NCI-H82 (cell line): Measurements from ENCODE around the gene CCDC15.

Experiments used
- DNase-seq: peaks from one replicate; lab custom pipeline; 2025; lab: John Stamatoyannopoulos, UW

CCDC15 gene

DNA sequence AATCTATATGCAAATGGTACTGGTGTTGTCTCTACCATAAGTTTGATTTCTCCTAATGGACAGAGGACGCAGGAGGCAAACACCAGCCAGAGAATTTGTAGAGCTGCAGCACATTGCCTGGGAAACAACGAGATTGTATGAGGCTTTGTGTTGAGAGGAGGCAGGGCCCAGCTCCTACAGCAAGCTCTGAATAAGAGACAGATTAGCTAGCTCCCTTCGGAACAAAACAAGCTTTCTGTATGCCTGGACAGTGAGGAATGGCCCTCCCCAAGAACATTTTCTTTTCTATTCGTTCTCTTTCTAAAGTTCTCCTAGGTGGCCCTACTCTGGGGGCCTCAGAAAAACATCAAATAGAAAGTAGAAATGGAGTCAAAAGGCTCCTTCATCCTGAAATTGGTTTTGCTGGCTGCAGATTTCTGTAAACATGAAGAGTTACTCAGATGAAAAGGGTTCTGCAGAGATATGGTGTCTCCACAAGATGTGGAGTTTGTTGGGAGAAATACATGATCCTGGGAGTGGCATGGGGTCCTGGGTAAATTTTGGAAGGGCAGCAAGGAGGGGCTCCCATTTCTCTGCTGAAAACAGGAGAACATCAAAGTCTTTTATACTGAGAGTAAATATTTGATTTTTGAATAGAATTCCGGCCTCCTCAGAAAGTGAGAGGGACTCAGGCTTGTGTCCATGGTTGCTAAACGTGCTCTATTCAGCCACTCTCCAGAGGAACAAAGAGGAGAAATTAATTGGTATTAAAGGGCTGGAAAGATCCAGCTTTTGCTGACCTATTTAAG is 11.3 kb upstream of the CCDC15 start:
- DNase-seq = no peak

DNA sequence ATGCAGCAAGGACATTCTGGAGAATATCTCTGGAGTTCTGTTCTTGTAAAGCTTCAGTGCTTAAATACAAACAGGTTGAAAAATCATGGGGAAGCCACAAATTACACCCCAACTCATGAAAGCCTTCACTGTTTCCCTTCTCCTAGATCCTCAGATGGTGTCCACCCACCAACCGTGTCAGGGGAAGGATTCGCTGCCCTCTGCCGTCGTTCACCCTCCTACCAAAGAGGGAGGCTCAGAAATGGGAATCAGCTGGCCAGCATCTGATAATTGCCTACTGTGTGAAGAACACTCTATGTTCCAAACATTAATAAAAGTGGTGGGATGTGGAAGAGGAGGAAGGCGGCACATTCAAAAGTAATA is 10.8 kb upstream of the CCDC15 start:
- no peak for DNase-seq

DNA sequence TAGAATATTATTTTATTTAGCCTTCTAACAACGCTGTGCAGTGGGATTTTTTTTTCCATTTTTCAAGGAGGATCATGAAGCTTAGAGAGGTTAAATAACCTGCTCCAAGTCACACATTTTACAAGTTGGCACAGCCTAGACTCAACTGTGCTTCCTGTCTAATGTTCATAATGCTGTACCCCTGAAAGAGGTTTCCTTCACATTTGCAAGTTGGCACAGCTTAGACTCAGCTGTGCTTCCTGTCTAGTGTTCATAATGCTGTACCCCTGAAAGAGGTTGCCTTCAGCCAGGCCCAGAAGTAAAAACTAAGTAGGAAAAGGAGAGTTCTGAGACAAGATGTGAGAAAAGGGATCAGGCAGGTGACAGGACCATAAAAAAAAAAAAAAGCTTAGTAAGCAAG is 10.3 kb upstream of the CCDC15 start:
- DNase-seq = no peak

DNA sequence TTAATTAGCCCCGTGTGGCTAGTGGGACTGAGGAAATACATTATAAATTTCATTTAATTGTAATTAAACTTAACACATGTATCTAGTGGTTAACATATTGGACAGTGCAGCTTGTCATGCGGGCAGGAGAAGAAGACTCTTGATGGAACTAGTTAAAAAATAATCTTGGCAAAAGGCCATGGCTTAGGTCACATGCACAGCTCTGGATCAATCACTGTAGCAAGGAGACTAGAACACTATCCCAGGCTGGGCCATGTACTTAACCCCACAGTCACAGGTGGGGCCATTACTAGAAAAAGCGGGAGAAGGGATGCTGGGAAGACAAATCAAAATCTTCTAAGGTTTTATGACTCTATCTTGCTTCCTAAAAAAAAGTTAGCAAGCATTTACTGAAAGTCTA is 9.4 kb upstream of the CCDC15 start:
- DNase-seq = no peak

DNA sequence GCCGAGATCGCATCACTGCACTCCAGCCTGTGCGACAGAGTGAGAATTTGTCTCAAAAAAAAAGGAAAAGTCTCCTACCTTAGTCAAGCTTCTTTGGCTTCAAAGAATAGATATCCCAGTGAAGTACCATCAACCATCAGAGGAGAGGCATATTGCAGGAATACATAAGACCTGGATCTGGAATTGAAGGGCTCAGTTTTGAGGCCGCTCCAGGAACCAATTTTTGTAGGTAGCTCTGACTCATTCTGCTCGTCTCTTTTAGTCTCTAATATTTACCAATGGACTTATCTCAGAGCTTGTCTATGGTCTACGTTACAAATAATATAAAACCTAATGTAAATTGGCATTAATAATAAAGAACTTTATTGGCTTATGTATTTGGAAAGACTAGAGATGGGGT is 8.2 kb upstream of the CCDC15 start:
- no peak for DNase-seq

DNA sequence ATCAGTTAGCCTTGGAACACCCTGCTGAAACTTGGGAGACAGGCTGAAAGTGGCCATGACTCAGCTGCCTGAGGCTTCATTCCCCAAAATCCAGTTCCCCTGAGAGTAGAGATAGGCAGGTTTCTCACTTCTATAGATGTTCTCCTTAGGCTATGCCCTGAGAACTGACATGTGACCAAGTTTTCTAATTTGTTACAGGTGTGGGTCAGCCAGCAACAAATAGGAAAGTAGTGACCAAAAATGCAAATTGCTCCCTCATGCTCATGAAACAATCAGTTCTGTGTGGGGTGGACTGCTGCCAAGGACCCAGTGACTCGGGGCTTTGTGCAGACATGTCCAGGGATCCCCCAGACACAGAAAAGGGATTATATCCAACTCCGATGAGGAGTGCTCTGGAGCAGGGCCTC is 7.3 kb upstream of the CCDC15 start:
- no peak for DNase-seq

DNA sequence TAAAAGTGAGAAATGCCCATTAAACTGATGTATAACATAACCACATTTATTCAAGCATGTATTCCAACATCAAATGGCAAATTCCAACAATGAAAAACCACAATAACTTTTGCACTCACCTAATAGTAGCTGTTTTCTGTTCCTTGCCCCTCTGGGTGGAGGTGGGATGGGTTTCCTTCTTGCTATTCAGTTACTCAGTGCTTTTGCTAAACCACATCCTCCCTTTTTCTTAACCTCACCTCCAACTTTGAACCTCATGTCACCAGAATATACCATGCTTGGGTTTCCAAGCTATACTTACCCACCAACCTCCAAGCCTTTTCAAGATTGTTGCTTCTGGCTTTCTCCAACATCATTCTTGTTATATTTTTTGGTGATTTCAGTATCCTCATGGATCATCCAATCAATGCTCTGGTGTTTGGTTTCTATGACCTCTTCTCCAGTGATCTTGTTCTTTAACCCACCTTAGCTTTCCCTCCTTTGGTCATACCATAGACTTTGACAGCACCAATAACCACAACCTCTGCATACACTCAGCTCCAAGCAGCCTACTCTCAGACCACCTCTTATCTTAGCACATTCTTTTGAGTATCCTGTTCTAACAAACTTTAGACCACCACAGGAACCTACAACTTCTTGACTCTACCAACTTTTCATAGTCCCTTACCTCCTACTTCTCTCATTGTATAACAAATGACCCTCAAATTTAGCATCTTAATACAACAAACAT is 3.2 kb upstream of the CCDC15 start:
- no peak for DNase-seq

DNA sequence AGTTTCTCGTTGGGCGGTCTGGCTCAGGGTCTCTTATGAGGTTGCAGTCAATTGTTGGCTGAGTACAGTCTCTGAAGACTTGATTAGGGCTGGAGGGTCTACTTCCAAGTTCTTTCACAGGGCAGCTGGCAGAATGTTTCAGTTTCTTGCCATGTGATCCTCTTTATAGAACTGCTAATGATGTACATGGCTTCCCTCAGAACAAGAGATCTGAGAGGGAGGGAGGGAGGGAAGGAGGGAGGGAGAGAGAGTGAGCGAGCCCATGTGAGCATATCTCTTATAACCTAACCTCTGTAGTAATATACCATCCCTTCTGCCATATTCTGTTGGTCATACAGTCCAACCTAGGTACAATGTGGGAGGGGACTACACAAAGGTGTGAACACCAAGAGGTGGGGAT is 2.7 kb upstream of the CCDC15 start:
- no peak for DNase-seq

DNA sequence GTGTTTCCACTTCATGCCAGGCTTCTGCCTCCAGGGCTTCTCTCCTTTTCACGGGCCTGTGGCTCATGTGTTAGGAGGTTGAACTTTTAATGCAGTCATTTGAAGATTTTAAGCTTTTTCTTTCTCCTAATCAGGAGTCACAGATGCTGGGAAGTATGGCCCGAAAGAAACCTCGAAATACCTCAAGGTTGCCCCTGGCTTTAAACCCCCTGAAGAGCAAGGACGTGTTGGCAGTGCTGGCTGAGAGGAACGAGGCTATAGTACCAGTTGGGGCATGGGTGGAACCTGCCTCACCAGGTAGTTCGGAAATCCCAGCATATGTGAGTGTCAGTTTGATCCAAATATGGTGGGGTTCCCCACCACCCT is 571 bp downstream of the CCDC15 start:
- DNase-seq = no peak

DNA sequence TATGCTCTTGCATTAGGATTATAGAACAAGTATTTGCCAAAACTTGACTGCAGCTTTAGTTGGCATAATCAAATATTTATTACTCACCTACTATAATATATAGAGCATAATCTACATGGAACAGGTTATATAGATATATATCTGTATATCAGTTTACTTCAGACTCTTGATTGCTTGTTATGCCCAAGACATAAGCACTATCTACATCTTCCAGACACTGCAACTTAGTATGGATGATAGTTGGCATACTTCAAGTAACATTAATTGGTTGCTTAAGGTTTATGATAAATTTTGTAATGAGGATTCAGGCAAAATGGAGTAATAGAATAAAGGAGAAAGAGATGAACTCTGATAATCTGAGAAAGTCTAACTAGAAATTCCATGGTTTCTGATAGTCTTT is 1.0 kb downstream of the CCDC15 start:
- no peak for DNase-seq

DNA sequence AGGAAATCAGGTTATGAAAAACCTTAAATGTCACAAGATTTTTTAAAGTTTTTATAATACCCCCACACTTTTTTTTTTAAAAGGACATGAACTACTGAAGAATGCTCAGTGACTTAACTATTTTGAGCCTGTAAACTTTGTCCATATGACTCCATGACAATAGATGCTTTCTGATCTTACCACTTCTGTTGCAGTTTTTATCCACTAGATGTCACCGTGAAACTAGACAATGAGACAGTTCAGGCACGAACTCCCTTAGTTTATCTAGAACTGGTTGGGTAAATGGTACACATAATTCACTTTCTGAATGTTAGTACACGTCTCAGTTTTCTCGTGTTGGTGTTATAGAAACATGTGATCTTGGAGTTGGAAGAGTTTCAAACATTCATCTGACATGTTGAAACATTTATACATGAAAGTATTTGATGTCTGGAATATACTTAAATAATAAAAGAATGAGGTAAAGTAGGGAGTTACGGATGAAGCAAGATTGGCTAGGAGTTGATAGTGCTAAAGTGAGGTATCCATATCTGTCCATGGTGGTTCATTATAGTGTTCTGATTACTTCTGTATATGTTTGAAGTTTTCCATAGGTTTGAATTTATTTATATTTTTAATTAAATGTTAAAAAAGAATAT is 8.1 kb downstream of the CCDC15 start:
- DNase-seq = peak; percentile 76

DNA sequence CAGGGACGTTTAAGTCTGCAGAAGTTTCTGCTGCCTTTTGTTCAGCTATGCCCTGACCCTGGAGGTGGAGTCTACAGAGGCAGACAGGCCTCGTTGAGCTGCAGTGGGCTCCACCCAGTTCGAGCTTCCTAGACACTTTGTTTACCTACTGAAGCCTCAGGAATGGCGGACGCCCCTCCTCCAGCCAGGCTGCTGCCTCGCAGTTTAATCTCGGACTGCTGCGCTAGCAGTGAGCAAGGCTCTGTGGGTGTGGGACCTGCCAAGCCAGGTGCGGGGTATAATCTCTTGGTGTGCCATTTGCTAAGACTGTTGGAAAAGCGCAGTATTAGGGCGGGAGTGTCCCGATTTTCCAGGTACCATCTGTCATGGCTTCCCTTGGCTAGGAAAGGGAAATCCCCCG is 14.2 kb downstream of the CCDC15 start:
- peak; percentile 58 for DNase-seq

DNA sequence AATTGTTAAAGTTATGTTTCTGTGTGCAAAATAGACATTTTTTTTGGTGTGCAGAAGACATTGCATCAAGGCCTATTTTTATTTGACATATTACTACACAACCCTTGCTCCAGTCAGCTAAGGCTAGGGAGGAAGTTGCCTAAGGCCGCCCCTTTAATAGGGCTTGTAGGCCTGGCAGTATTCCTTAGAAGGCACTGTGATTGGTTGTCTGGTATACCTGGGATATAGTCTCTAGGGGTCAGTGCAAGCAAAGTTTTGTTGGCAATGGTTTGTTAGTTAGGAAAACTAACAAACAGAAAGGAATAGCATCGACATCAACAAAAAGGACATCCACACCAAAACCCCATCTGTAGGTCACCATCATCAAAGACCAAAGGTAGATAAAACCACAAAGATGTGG is 16.9 kb downstream of the CCDC15 start:
- DNase-seq = peak; percentile 46

DNA sequence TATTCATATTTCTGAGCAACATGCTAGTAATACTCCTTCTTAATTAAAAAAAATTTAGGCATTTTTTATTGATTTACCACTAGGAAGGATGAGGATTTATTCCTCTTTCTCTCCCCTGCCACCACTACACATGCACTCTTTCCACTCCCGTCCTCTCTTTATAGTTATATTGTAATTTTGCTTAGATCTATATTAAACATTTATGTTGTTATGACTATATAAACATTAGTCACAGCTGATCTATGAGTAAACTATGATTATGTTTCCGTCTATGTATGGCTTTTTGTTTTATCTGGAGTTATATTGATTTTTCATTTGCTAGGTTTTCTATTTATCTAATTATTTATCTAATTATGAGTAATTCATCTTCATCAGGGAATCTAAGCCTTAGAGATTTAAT is 17.8 kb downstream of the CCDC15 start:
- no peak for DNase-seq

DNA sequence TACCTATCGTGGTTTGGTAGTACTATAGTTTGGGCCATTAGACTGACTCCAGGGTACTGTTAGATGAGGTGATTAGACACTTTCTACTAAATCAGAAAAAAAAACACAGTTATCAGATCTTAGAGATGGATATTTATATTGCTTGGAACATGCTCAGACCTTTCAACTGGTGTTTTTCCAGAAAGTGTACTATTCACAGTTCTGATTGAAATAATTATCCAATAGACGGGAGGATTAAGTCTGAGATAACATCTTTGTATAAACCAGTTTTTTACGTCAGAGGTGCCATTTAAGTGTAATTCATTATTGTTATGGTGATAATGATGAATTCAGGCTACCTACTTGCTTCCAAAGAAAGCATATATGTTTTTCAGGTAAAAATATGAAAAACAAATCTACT is 22.5 kb downstream of the CCDC15 start:
- DNase-seq = no peak

DNA sequence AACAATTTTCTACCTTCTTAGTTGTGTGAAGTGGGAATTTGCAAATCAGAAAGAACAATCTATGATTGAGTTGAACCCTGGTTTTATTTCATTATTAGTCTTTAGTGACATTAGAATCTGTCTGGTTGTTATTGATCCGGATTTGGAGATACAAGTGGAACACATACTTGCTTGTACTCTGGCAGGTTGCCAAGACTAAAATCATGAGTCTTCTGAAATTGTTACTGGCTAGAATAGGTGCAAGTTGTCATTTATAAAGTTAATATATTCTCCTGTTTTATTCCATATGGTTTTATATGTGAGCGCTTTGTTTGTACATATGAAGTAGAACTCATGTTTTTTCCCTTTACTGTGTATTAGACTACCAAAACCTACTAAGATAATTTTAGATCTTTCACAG is 23.0 kb downstream of the CCDC15 start:
- DNase-seq = no peak

DNA sequence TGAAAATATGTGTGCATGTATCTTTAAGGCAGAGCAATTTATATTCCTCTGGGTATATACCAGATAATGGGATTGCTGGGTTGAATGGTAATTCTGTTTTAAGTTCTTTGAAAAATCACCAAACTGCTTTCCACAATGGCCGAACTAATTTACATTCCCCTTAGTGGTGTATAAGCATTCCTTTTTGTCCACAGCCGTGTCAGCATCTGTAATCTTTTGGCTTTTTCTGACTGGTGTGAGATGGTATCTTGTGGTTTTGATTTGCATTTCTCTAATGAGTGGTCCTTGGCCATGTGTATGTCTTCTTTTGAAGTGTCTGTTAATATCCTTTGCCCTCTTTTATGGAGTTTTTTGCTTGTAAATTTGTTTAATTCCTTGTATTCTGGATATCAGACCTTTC is 24.3 kb downstream of the CCDC15 start:
- DNase-seq = no peak

DNA sequence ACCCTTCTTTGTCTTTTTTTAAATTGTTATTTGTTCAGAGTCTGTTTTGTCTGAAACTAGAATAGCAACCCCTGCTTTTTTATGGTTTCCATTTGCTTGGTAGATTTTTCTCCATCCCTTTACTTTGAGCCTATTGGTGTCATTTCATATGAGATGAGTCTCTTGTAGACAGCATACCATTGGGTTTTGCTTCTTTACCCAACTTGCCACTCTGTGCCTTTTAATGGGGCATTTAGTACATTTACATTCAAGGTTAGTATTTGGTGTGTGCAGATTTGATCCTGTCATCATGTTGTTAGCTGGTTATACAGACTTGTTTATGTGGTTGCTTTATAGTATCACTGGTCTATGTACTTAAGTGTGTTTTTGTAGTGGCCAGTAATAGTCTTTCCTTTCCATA is 28.0 kb downstream of the CCDC15 start:
- DNase-seq = no peak

DNA sequence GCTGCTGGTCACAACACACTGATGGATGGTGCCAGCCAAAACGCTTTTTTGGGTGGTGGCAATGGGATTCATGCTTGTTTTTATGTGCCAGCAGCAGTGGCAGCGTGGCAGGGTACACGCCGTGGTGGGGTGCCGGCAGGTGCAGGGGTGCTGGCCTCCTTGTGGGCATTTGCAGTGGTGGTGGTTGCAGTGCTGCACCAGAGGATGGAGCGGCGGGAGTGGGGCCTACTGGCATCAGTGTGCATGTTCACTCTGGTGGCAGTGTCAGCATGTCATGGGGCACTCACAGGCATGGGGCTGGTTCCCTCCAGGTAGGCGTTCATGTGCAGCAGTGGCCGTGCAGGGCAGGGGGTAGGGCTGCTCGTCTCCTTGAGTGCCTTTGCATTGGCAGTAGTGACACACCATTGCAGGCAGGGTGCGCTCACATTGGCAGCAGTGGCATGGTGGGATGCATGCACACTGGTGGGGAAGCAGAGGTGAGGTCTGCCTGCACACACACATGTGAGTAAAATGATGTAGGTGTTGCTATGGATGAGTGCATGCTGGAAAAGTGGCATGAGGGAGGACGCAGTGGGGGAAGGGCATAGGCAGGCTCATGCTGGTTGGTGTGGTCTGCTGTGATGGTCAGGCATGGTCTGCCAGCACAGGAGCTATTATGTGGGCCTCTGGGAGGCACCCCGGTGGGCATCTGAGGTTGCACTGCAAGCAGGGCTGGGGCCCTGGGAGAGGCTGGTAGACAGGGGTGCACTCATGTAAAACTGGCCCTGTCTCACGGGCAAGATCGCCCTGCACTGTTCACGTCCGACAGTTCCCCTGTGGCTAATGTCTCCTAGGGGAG is 29.9 kb downstream of the CCDC15 start:
- no peak for DNase-seq

DNA sequence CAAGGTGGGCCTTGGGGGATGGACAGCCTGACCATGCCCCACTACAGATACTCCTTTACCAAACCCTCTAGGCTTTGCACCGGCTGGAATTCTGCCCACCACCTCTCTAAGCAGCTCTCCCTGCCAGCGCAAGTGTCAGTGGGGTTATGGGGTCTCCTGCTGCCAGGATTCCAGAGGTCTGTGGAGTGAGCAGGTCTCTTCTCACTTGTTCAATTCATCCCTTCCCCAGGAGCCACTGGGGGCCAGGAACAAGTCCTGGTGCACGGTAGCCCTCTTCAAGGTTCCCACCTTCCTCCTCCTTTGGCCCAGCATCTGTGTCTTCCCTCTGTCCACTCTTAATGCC is 30.5 kb downstream of the CCDC15 start:
- DNase-seq = no peak

DNA sequence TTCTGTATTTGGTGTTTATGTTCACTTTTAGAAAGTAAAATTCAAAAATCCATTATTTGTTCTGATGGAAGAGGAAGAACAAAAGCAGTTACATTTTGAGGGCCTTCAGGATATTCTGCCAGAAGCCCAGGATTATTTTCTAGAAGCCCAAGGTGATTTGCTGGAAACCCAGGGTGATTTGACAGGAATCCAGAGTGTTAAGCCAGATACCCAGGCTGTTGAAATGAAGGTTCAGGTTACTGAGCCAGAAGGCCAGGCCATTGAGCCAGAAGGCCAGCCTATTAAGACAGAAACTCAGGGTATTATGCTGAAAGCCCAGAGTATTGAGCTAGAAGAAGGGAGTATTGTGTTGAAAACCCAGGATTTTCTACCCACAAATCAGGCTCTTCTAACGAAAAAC is 33.1 kb downstream of the CCDC15 start:
- peak; percentile 4 for DNase-seq

DNA sequence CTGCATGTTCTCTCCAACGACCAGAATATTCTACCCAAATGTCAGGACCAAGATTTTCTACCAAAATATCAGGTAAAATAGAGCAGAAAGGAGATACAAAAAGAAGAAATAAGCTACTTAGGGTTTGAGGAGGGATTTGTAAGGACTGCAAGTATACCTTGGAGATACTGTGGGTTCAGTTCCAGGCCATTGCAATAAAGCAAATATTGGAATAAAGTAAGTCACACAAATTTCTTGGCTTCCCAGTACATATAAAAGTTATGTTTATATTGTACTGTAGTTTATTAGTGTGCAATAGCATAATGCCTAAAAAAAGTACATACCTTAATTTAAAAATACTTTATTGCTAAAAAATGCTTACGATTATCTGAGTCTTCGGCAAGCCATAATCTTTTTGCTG is 34.1 kb downstream of the CCDC15 start:
- DNase-seq = no peak
